Suprapubic skin (tissue), 4 donors: ENCODE data around the gene GPR33.

ENCODE experiments used
- EP300 ChIP-seq: sonication (generic); formaldehyde crosslinking; IDR thresholded peaks from one replicate; pipeline ENCODE4 v1.6.1; 2017; ENCODE audit warnings: antibody characterized with exemption
- POLR2A ChIP-seq, 2 donors: fragments of 450-650 bp; IDR thresholded peaks; one replicate each; pipeline ENCODE4 v1.6.1; 2017; ENCODE audit warnings: antibody characterized with exemption in 2 of 2, mild to moderate bottlenecking in 2 of 2, moderate library complexity in 2 of 2
- POLR2AphosphoS5 ChIP-seq, 3 donors: sonication (generic); formaldehyde crosslinking; IDR thresholded peaks; one replicate each; pipeline ENCODE4 v1.6.1; 2017; ENCODE audit warnings: antibody characterized with exemption in 3 of 3
- TF ChIP-seq, protein P1 (sequence below), 2 donors: fragments of 200-600 bp in 1 of 2; fragments of 450-650 bp in 1 of 2; sonication (generic) in 1 of 2; IDR thresholded peaks; one replicate each; pipeline ENCODE4 v1.5.1; 2016 to 2019; ENCODE audit warnings: antibody characterized with exemption in 2 of 2, mild to moderate bottlenecking in 1 of 2, moderate library complexity in 1 of 2

GRCh38 chr14:31529053-31529452 is 41.2 kb upstream of the GPR33 start:
- TF ChIP-seq, protein P1, sequence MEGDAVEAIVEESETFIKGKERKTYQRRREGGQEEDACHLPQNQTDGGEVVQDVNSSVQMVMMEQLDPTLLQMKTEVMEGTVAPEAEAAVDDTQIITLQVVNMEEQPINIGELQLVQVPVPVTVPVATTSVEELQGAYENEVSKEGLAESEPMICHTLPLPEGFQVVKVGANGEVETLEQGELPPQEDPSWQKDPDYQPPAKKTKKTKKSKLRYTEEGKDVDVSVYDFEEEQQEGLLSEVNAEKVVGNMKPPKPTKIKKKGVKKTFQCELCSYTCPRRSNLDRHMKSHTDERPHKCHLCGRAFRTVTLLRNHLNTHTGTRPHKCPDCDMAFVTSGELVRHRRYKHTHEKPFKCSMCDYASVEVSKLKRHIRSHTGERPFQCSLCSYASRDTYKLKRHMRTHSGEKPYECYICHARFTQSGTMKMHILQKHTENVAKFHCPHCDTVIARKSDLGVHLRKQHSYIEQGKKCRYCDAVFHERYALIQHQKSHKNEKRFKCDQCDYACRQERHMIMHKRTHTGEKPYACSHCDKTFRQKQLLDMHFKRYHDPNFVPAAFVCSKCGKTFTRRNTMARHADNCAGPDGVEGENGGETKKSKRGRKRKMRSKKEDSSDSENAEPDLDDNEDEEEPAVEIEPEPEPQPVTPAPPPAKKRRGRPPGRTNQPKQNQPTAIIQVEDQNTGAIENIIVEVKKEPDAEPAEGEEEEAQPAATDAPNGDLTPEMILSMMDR (IDR thresholded peaks at IDR 0.05), result no peak
- TF ChIP-seq POLR2AphosphoS5 (IDR thresholded peaks at IDR 0.05) (no peak), POLR2A (IDR thresholded peaks at IDR 0.05) (no peak), EP300 (no peak)
